Left forelimb (tissue), 1 donor: ENCODE results near the gene SEC22A.
A peak's percentile ranks its signal among the peaks of the same experiment; 100 is the strongest.

ENCODE experiments used
- DNase-seq: peaks from one replicate; pipeline ENCODE4 v3.0.0-alpha.2; 2018; ENCODE audit warnings: low spot score

Gene SEC22A

GRCh38 chr3:123287962-123288302 is 86.2 kb downstream of the SEC22A start:
- DNase-seq, result peak; percentile 3

GRCh38 chr3:123289391-123290106 is 87.8 kb downstream of the SEC22A start:
- DNase-seq, result peak; percentile 69

DNA sequence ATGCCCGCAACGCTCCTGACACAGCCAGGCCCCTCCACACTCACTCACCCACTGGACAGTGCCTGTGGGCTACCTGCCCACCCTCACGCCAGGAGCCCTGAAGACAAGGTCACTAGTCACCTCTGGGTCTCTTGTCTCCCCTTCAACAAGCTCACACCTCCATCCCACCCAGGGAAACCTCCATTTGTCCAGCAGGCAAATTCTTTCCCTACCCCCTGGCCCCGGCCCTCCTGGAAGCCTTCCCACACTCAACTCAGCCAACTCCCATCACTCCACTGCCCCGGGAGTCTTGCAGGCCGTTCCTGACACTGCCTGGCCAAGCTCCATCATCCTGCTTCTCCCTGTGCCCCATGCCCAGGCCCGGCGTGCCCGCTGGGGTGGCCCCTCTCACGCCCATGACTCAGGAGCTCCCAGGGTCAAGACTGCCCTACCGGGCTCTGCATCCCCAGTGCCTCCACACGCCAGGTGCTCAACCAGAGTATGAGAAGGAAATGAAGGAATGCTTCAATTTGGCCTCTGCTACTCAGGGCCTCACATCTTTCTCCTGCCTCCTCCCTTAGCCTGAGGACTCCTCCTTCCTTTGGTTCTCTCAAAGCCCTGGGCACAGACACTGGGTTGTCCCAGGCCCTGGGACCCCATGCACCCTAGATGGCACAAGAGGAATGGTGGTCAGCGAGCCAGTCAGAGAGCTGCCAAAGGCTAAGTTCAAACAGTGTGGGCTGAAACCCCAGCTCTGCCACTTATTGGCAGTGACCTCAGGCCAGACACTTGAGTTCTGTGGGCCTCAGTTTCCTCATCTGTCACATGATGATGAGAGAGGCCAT is 88.6 kb downstream of the SEC22A start:
- DNase-seq, result peak; percentile 55

- DNase-seq, result peak; percentile 42
Measured at GRCh38 chr3:123290962-123291361, 89.2 kb downstream of the SEC22A start.

DNA sequence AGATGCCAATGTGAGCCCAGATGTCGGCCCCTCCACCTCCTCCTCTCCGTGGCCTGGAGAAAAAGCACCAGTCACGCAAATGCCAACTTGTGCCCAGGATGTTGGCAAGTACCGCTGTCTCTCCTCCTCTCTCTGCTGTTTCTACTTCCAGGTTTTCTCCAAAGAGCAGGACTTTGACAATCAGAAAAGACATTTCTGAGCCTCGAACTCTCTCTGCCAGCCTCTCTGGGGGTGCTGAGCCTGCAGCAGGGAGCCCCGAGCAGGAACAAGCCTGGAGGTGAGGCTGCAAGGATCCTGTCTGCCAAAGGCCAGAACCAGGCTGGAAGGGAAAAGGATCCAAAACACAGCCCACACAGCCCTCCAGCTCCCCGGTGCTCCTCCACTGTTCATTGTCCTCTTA is 89.7 kb downstream of the SEC22A start:
- DNase-seq, result peak; percentile 28

DNA sequence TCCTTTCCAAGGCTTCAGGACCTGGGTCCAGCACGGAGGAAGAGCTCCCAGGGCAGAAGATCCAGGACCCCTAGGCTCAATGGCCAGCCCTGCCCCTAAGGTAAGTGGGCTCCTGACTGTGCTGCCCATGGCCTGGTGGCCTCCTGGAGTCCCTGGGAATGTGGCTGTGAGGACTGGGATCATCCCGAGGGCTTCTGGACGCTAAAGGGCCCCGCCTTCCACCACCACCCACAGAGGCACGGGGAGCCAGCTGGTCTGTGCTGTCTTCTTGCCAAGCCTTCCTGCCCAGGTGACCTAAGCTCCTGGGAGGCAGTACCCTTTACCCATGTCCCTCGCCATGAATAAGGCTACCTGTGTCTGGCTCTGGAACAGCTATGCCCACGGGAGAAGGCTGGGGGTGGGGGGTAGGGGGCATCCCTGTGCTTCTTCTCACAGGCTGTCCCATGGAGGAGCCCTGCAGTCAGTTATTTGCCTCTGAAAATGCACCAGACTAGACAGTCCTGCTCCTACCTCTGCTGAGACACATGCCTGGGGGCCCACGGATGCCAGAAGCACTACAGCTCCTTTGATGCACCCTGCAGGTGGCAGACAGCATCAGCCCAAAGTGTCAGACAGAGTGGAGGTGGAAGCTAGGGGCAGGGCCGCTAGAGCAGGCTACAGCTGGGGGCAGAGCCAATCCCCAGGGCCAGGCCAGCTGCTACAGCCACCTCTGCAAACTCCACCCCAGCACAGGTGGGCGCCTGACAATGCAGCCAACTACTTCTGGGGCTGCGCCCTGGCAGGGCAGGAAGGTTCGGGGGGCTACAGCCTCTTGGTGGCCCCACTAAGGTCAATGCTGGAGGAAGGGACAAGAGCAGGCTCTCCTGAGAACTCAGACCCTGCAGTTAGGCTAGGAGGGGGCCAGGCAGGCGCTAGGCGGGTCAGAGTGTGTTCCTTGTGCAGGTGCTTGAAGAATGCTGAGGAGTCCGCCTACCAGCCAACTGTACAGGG is 90.9 kb downstream of the SEC22A start:
- peak; percentile 33 for DNase-seq

GRCh38 chr3:123294296-123294938 is 92.7 kb downstream of the SEC22A start:
- DNase-seq, result peak; percentile 34

GRCh38 chr3:123295171-123295900 is 93.6 kb downstream of the SEC22A start:
- DNase-seq, result no peak

DNA sequence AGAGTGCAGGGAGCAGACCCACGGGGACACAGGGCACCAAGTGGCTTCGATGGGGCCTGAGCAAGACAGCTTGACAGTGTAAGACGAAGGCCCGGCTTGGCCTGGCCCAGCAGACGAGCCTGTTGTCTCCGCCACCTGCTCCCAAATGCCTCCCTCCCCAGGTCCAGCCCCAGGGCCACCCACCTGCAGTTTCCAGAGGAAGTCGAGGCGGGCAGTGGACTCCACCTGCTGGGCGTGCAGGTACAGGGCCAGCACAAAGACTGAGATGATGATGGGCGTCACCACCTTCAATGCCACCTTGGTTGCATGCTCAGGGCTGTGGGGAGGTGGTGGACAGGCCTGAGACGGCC is 94.1 kb downstream of the SEC22A start:
- DNase-seq, result no peak

- no peak for DNase-seq
Measured at GRCh38 chr3:123296261-123296660, 94.5 kb downstream of the SEC22A start.

DNA sequence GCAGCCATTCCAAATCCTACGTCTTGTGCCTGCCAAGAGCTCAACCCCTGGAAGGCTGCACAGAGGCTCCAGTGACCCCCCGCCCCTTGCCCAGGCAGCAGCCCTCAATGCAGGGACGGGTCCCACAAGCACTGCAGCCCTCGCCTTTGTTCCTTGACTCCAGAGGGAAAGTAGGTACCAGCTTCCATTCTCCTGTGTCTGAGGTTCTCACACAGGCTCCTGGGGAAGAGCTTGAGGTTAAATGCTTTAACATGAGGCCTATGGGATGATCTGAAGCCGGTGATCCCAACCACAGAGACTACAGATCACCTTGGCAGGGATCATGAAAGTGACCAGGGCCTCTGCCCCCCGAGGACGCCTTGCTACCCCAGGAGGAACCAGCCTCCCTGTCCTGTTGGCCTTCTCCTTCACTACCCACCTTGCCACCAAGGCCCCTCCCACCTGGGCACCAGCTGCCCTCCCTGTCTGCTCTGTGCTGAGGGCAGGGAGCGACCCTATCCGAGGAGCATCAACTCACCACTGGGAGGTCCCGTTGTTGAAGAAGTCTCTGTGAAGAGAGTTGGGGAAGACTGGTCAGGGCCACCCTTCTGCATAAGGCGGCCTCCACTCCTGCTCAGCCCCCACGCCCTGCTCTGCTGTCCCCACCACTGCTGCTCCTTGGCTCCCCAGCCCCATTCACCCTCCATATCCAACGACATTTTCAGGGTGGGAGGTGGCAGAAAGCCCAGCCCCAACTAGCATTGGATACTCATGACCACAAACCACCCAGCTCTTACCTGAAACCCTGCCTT is 95.3 kb downstream of the SEC22A start:
- no peak for DNase-seq

DNA sequence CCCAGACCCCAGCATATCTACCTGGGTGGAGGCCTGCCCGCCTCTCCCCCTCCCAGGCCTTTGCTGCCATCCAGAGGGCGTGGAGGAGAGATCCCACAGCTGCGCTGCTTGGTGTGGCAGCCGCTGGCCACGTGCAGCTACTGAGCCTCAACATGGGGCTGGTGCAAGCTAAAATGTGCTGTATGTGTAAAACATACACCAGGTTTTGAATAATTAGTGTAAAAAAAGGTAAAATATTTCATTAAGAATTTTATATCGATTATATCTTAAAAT is 95.8 kb downstream of the SEC22A start:
- no peak for DNase-seq

DNA sequence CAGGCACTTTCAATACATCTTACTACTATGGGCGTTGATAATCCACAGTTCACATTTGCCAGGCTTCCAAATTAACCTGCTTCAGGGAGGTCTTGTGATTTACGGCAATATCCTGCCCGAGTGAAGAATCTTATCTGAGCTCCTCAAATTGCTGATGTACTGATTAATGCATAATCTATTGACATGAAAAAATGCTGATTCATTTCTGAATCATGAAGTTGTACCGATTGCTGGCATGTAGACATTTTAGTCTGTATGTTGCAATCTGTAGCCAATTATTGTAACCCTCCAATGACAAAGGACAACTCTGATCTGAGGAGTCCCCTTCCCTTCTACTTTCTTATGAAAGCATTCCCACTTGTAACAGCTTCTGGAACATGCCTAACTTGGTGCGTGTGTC is 97.2 kb downstream of the SEC22A start:
- DNase-seq, result no peak

- no peak for DNase-seq
Measured at GRCh38 chr3:123299581-123299980, 97.8 kb downstream of the SEC22A start.

GRCh38 chr3:123300056-123300455 is 98.3 kb downstream of the SEC22A start:
- DNase-seq, result no peak

GRCh38 chr3:123300583-123300982 is 98.8 kb downstream of the SEC22A start:
- no peak for DNase-seq

- DNase-seq, result no peak
Measured at GRCh38 chr3:123301331-123302184, 99.8 kb downstream of the SEC22A start.

GRCh38 chr3:123302961-123303360 is 101.2 kb downstream of the SEC22A start:
- no peak for DNase-seq

DNA sequence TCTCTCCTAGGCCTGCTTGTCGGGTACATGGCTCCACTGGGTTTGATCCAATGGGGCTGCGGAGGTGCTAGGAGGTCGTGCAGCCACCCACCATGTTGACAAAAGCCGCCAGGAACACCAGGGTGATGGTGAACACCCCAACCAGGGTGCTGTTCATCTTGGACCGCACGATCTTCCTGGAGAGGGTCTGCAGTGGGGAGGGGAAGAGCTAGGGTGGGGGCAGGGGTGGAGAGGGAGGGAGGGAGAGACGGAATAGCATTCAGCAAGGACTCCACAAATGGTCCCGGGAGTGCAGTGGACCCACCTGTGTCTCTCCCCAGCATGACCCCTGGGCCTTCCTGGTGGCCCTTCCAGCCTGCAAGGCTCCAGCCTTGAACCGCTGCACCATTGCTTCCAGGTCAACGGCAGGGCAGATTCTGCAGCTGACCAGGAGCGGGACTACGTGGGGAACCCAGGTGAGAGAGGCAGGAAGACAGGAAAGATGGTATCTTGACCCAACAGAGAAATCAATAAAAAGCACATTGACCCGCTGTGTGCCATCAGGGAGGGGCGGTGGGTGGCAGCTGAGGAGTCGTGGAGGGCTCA is 102.3 kb downstream of the SEC22A start:
- no peak for DNase-seq
